Measurements from ENCODE around the gene ZMYND8. TPM values are rescaled to one million over a fixed set of nuclear protein-coding genes. Genes with fewer than 3 reads are reported as not detected.
A peak's percentile ranks its signal among the peaks of the same experiment; 100 is the strongest.

Gene ZMYND8
- total and polyA plus RNA-seq, 2 donors (not counting 3 experiments of a cell fraction or from before 2014, with no cell fraction given): 30.6 to 75.2 TPM

GRCh38 chr20:47400685-47401084, 44.2 kb upstream of the ZMYND8 start:
- Histone ChIP-seq H3K4me2 (ENCODE audit: insufficient read depth, low read length) (no peak overlapping the region), H3K36me3 (ENCODE audit: control insufficient read depth in 2 of 2, extremely low read depth in 1 of 2, insufficient read depth in 2 of 2, low read length in 2 of 2) (no peaks in the 10 kb centered on the region), H3K27me3 (ENCODE audit: control insufficient read depth in 2 of 2, insufficient read depth in 2 of 2, low read length in 2 of 2) (no peaks in the 10 kb centered on the region), H4K20me1 (replicated peaks; ENCODE audit: control insufficient read depth, extremely low read depth, insufficient read depth, low read length) (no peaks in the 10 kb centered on the region), H3K9me3 (replicated peaks; ENCODE audit: control insufficient read depth, insufficient read depth, low read length) (no peaks in the 10 kb centered on the region), H2AFZ (ENCODE audit: low read depth, low read length) (no peak overlapping the region), H3K4me3 (replicated peaks in 1 of 3; ENCODE audit: insufficient read depth in 1 of 3, low read depth in 1 of 3, low read length in 3 of 3) (no peak overlapping the region), H3K27ac (ENCODE audit: insufficient read depth, low read depth, low read length) (no peak overlapping the region), H3K4me1 (ENCODE audit: control insufficient read depth, extremely low read depth, insufficient read depth, low read length) (no peaks in the 10 kb centered on the region), H3K79me2 (ENCODE audit: control insufficient read depth, insufficient read depth, low read length) (no peaks in the 10 kb centered on the region), H3K9ac (replicated peaks; ENCODE audit: extremely low read depth, insufficient read depth, low read length) (no peak overlapping the region), H3K9me1 (replicated peaks; ENCODE audit: control insufficient read depth, extremely low read depth, insufficient read depth, low read length) (no peaks in the 10 kb centered on the region)
- ChIA-PET POLR2A (interaction anchor here (0.6 kb wide), 1 partner anchor 25 kb away, joined by 6 read pairs; no protein-coding TSS in a partner anchor), CTCF (interaction anchor here (1.7 kb wide), 1 partner anchor 17 kb away, joined by 5 read pairs; no protein-coding TSS in a partner anchor)
- no peak for DNase-seq (ENCODE audit: low read depth, low spot score)
- TF ChIP-seq, protein P1, sequence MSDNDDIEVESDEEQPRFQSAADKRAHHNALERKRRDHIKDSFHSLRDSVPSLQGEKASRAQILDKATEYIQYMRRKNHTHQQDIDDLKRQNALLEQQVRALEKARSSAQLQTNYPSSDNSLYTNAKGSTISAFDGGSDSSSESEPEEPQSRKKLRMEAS (IDR thresholded peaks at IDR 0.05; ENCODE audit: insufficient read depth, insufficient read length): peak; percentile 23
- TF ChIP-seq EZH2 (IDR thresholded peaks at IDR 0.05; ENCODE audit: borderline replicate concordance, low read depth, low read length, severe bottlenecking): no peak
- dilution Hi-C loops (cut with MboI; ENCODE audit: extremely low pct_ligation_motif_present, low sequenced_read_pairs) (no loop called here), intact Hi-C loops (cut with micrococcal nuclease) (no loop called here)
- BruUV-seq (replicated peaks): no TSS peak
- FAIRE-seq: no peak

DNA sequence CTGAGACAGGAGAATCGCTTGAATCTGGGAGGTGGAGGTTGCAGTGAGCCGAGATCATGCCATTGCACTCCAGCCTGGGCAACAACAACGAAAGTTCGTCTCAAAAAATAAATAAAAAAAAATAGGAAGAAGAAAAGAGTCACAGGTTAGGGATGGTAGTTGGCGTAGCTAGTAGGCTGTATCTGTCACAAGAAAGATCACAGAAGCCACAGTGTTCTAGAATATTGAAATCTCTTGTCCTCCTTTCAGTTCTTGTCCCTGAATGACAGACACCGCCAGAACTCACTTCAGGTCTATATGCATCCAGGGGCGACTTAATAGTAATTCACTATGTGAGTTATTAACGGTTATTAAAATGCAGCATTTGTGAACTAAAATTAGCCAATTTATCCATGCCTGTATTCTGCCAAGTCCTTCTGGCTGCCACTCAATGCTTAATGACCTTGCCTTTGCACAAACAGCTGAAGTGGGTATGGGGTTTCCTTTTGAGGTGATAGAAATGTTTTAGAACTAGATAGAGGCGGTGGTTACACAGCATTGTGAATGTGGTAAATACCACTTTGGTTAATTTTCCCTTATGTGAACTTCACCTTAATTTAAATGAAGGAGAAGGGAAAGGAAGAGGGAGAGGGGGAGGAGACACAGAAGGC, 41.3 kb upstream of the ZMYND8 start:
- no TSS peak for BruUV-seq (replicated peaks)
- Histone ChIP-seq H3K9me3 (replicated peaks; ENCODE audit: control insufficient read depth, insufficient read depth, low read length) (no peaks in the 10 kb centered on the region), H3K36me3 (ENCODE audit: control insufficient read depth in 2 of 2, extremely low read depth in 1 of 2, insufficient read depth in 2 of 2, low read length in 2 of 2) (no peaks in the 10 kb centered on the region), H3K27me3 (ENCODE audit: control insufficient read depth in 2 of 2, insufficient read depth in 2 of 2, low read length in 2 of 2) (no peaks in the 10 kb centered on the region), H2AFZ (ENCODE audit: low read depth, low read length) (no peak overlapping the region), H3K27ac (ENCODE audit: insufficient read depth, low read depth, low read length) (no peak overlapping the region), H4K20me1 (replicated peaks; ENCODE audit: control insufficient read depth, extremely low read depth, insufficient read depth, low read length) (no peaks in the 10 kb centered on the region), H3K4me2 (ENCODE audit: insufficient read depth, low read length) (no peak overlapping the region), H3K4me1 (ENCODE audit: control insufficient read depth, extremely low read depth, insufficient read depth, low read length) (no peaks in the 10 kb centered on the region), H3K79me2 (ENCODE audit: control insufficient read depth, insufficient read depth, low read length) (no peaks in the 10 kb centered on the region), H3K9me1 (replicated peaks; ENCODE audit: control insufficient read depth, extremely low read depth, insufficient read depth, low read length) (no peaks in the 10 kb centered on the region), H3K4me3 (replicated peaks in 1 of 3; ENCODE audit: insufficient read depth in 1 of 3, low read depth in 1 of 3, low read length in 3 of 3) (no peak overlapping the region), H3K9ac (replicated peaks; ENCODE audit: extremely low read depth, insufficient read depth, low read length) (no peak overlapping the region)
- intact Hi-C loops (cut with micrococcal nuclease): no loop called here
- dilution Hi-C loops (cut with MboI; ENCODE audit: extremely low pct_ligation_motif_present, low sequenced_read_pairs): no loop called here
- CTCF ChIA-PET: interaction anchor here (1.4 kb wide), 1 partner anchor 223 kb away, joined by 5 read pairs; no protein-coding TSS in a partner anchor
- no peak for TF ChIP-seq FOS (IDR thresholded peaks at IDR 0.05; ENCODE audit: borderline replicate concordance, insufficient read depth, low read length)
- FAIRE-seq: no peak
- DNase-seq (ENCODE audit: low read depth, low spot score): no peak
- POLR2A ChIA-PET: interaction anchor here (0.7 kb wide), 1 partner anchor 217 kb away, joined by 3 read pairs; no protein-coding TSS in a partner anchor

All from endothelial cell of umbilical vein (primary cell).